HG03095 (cell line): ENCODE measurements around the gene CLEC3A.
"Not testable (repeated sequence)": the region's sequence is repeated elsewhere in the genome, so short reads cannot be mapped to it uniquely, and the experiment has no call there.

Experiments used
- ATAC-seq: cut with Tn5 transposase; IDR thresholded peaks from one replicate; pipeline ENCODE4 v1.9.1; 2021; ENCODE audit warnings: moderate library complexity; ENCODE audit not compliant: unreplicated experiment

Gene CLEC3A, protein sequence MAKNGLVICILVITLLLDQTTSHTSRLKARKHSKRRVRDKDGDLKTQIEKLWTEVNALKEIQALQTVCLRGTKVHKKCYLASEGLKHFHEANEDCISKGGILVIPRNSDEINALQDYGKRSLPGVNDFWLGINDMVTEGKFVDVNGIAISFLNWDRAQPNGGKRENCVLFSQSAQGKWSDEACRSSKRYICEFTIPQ

DNA sequence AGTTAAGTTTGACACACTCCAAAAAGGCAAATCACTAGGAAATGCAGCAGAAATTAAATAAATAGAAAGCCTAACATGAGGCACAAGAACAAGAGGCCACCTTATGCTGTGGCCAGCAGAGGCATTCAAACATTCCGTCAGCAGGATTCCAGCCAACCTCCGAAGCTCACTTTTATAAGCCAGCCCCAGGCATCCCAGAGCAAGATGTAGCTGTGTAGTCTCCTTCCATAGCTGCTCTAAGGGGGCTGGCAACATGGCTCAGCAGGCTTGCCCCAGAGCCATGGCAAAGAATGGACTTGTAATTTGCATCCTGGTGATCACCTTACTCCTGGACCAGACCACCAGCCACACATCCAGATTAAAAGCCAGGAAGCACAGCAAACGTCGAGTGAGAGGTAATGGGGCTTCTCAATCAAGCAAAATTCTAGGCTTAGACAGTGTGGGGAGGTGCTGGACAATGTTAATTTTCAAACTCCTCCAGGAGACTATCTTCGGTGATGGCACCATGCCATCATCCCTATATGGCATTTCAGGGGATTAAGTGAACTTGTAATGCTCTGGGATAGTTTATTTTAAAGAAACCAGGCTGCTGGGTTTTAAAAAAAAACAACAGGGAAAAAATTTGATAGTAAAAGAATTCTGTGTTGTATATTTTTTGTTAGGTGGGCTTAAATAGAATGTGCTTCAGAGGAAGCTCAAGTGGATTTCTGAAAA lies at the start of gene CLEC3A:
TSS of gene CLEC3A (plus strand) at position 202 of the 714 bp plus-strand sequence. CDS start at position 281, 79 bp downstream.
- no peak for ATAC-seq

DNA sequence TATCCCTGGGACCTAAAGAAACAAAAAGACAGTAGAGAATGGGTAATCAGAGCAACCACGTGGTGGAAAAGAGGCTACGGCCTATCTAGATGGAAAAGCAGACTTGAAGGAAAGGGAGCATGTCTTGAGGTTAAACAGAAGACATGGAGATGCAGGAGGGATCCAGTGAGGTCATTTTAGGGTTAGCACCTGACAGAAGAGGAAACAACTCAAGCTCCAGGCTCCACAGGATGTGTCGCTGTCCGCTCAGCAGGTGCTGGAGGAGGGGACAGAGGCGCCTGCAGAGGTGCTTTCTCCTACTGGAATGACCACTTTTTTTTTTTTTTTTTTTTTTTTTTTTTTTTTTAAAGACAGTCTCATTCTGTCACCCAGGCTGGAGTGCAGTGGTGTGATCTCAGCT lies 47.5 kb upstream of the CLEC3A start:
- ATAC-seq, result no peak

DNA sequence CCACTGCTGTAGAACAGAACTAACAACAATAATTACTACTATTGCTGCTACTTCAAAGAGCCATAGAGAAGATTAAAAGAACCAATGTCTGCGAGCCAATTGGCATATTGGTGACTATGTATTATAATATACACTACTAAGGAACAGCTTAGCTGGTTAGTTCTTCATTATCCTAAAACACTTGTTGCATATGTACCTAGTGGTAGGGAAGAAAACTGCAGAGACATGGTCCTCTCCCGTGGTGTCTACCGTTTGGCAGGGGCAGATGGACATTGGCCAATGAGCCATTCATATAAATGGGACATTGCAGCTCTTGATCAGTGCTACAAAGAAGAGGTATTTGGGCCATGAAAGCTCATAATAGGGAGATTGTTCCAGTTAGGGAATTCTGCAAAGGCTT lies 46.4 kb upstream of the CLEC3A start:
- no peak for ATAC-seq

DNA sequence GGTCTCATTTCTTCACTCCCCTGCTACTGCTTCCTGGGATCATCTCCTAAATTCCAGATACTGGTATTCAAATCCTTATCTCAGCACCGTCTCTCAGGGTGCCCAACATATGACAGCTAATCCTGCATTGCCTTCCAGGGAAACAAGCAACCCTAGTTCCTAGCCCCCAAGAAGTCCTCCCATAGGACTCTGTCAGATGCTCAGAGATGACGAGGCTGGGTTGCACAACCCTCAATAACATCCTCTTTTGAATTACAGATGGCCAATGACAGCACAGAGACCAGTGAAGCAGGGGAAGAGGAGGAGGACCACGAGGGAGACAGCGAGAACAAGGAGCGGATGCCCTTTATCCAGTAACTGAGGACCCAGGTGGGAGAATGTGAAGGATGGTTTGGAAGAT lies 45.0 kb upstream of the CLEC3A start:
- no peak for ATAC-seq

DNA sequence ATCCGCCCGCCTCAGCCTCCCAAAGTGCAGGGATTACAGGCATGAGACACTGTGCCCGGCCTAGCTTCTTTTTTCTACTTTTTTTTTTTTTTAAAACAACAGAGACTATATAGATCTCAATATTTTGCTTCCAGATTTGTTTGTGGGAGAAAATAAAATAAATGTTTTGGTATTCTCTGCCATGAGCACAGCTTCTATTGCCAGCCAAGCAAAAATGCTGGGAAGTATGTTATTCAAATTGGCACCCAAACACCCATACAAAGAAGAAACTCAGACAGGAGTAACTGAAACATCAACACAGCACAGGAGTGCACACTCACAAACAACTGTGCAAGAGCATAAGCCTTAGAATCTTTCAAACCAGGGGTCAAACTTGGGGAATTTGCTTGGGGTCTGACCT lies 37.2 kb upstream of the CLEC3A start:
- ATAC-seq, result no peak

DNA sequence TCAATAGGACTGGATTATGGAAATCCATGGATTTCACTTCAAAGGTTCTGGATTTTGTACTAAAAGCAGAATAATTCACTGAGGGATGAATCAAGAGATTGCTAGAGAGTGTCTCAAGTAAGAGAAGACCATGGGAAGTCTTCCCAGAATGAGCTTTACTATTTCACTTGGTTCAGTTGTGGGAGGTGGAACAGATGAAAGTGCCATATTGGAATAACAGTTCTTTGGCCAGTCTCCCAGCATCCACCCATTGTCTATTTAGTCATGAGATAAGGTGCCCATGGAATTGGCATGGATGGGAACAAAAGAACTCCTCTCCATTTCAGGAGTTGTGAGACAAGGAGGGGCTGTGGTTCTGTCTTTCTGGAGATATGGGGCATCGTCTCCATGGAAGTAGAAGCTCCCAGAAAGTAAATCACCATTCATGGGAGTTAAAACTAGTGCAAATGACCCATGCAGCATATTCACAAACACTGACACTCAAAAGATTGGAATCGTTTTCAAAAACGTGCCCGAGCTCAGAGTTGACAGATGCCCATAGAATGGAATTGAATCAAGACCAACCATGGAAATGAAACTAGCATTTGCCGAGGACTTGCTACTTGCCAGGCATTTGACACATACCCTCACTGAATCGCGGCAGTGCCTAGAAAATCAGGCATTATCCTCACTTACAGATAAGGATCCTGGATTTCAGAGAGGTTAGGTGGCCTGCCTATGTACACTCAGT lies 36.2 kb upstream of the CLEC3A start:
- no peak for ATAC-seq

DNA sequence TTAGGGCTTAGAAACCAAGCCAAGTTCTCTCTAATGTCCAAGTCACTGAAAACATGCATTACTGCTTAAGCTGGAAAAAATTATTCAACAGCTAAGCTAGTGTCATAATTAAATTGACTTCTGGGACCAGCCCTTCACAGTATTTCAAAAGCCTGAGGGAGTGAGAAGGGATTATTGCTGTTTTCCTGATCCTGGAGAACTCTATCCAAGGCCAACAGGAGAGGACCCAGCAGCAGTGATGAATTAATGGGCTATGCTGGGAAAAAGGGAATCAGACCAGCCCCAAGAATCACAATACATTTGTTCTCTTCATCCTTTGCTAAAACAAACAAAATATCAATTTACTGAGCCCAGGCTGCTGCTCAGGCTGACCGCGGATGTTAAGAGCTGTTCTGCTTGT lies 34.5 kb upstream of the CLEC3A start:
- ATAC-seq, result no peak

DNA sequence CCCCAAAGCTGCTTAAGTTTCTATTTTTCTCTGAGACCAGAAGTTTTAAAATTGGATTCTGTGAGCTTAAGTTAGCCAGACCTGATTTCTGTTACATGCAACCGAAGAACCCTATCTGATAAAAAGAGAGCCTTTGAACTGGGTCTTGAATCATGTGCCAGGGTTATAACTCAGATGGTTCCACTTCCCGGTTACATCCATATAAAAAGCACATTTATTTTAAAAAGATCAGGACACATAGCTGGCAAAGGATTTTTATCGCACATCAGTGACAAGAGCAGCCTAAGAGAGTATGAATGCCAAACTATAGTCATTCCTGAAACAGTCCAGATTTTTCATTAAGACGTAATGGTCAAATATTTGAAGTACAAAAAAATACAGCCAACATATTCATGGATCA lies 32.5 kb upstream of the CLEC3A start:
- no peak for ATAC-seq

DNA sequence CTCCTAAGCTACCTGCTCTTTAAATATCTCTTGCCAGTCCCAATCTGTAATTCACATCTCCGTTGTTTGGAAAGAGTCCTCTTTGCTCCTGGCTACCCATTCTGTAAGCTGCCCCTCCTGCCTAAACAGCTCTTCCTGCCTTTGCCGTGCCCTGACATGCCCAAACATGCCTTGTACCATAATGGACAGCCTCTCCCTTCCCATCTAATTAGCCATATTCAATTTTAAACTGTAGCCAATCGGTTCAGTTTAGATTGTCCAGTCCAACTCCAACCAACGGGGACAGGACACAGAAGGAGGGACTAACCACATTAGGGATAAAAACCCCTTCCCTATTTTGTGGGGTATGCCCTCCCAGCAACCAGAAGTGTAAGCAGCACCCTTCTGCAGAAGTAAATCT lies 30.6 kb upstream of the CLEC3A start:
- ATAC-seq, result no peak

DNA sequence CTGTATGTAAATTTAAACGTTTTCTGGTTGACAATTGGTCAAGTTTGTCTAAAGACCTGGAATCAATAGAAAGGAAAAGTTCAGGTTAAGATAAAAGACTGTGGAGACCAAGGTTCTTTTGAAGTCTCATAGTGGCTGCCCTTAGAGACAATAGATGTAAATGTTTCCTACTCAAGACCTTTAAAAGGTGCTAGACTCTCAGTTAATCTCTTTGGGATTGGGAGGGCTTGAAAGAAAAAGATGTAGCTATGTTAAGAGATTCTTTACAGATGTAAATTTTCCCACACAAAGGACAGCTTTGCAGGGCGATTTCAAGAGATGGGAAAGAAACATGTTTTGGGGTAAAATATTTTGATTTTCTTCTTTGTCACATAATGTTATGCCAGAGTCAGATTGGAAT lies 30.0 kb upstream of the CLEC3A start:
- not testable (repeated sequence) for ATAC-seq

DNA sequence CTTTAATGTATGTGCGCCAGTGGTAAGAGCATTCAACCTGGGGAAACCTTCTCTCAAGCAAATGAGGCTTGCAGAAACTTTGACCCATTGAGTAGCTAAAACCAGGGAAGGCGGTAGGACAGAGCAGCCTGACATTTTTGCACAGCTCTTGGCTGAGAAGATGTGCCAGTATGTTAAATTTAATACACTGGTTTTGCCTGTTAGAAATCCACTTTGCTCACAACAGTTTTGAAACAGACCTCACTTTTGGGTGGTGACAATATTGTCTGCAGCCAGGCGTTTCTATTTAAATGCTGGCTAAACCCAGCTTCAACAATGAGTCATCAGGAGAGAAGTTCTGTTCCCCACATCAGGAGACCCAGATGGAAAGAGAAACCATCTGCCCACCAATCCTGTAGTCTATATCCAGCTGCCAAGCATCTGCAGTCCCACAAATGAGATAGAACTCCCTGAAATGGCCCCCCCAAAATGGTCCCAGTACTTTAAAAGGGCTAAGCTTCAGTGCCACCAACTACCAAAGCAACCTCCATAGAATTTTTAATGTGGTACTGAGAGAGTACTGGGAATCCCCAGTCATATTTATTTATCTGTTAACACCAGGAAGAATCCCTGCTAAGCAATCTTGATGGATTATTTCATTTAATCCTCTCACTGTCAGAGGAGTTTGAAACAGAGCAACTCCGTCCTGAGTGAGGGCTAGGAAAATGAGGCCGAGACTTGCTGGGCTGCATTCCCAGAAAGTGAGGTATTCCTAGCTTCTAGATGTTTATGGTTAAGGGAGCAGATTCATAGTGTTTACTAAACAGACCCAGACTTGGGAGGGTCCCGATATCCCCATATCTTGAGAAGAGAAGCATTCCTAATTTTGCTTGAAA lies 29.0 kb upstream of the CLEC3A start:
- no peak for ATAC-seq

DNA sequence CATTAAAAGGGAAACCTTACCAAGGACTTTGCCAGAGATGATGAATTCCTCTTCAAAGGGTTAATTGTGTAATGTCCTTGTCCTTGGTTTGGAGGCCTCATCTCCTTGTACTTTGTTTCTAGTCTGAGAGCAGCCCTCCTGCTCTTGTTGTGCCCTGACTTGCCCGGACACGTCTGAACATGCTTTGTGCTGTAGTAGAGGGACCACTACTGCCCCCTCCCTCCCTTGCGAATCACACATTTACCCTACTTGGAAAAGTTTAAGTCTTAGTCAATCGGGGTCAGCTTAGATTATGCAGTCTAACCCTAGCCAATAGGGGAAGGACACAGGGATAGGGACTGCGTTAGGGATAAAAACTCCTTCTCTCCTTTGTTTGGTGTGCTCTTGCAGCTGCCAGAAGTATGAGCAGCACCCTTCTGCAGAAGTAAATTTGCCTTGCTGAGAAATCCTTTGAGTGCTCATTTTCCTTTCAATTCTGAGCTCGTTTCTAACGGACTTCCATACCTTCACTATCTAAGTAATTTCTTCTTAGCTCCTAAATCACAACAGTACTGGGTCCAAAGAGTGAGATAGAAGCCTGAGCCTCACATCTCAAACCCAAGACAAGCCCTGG lies 26.4 kb upstream of the CLEC3A start:
- ATAC-seq, result no peak

DNA sequence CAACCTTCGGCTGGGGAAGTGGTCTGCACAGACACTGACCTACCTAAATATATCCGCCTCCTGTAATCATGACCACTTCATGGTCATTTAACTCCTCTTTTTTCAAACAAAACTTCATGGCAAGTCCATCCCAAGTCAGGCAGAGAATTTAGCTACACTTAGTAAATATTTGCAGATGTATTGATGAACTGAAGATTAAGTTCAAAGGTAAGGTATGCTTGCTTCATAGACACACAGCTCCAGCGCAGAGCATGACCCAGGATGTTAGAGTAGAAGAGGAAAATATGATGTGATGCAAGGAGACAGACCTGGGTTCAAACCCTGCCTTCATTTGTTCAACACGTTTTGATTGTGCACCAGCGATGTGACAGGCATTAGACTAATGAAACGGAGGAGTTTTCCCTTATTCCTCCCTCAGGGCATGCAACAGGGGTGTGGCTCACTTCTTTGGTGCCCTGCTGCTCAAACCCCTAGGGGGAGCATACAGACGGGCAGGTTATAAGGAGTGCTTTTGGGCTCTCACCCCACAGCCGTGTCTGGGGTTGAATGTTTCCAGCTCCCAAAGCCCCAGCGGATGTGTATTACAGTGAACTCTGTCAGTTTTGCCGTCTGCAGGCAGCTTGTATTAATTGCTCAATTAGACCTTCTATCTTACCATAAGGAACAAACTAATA lies 23.9 kb upstream of the CLEC3A start:
- no peak for ATAC-seq

DNA sequence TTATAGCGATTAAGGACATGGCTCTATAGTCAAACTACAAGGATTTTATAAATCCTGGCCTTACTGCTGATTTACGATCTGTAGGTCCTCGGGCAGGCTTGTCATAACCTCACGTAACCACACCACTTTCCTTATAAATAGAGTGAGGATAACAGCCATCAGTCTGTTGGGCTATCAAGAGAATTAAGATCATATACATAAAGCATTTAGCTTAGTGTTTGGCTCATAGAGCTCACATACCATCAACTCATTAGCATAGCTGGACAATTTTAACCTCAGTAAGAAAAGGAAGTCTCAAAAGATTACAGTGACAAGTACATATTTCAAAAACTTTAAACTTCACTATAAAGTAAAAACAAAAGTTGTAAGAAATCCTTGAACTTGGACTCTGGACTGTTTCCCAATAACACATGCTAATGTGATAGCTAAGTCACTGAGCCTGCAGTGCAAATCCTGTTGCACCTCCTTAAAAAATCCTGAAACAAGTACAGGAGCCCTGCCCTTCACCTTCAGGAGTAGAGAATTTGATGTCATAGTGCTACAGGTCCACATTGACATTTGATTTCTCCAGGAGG lies 20.8 kb upstream of the CLEC3A start:
- no peak for ATAC-seq

DNA sequence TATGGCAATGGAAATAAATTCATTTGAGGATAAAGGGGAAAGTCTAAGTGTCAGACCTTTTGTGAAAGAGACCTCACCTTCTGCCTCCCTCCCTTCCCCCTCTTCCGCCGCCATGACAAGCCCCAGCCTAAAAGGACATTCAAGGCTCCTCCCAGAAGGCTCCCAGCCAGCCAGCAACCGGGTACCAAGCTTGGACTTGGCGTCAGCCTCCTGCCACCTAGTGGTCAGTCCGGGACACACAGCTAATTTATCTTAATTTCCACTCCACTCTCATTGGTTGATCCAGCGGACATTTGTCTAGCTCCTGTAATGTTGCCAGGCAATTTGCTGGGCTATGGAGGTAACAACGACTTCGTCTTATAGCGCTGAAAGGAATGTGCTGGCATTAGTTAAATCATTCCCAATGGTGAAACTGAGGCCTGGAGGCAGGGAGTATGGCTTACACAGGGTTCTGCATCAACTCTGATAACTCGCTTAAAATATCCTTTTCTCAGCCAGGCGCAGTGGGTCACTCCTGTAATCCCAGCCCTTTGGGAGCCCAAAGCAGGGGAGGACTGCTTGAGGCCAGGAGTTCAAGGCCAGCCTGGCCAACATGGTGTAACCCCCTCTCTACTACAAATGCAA lies 19.3 kb upstream of the CLEC3A start:
- peak; percentile 99 for ATAC-seq

DNA sequence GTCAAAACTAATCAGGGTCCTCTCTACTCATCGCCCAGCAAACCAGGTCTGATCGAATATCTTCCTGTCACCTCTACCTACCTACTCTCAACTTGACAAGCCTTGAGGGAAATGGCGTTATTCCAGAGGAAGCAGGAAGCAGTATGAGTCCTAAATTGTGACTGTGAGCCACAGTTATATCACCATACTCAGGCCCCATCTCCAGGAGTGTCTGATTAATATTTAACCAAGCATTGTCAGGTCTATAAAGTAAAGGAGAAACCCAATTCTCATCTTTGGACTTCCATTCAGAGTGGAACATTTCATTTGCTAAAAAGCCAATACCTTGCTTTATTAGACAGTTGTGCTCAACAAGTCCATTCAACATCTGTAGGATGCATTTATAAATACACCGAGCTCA lies 17.8 kb upstream of the CLEC3A start:
- ATAC-seq, result no peak

DNA sequence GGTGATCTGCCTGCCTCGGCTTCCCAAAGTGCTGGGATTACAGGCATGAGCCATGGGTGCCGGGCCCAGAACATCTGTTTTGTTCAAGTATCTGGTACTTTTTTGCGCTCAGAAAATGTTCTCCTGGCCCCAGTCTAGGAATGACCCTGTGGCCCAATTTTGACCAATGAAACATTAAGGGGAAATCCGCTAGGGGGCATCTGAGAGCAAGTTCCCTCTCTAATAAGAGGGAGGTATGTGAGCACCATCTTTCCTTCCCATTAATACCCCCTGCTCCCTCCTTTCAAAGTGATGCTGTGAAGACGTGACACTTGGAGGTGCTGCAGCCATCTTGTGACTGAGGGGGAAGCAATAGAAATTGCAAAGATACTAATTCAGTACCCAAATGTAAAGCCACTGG lies 16.5 kb upstream of the CLEC3A start:
- ATAC-seq, result no peak

DNA sequence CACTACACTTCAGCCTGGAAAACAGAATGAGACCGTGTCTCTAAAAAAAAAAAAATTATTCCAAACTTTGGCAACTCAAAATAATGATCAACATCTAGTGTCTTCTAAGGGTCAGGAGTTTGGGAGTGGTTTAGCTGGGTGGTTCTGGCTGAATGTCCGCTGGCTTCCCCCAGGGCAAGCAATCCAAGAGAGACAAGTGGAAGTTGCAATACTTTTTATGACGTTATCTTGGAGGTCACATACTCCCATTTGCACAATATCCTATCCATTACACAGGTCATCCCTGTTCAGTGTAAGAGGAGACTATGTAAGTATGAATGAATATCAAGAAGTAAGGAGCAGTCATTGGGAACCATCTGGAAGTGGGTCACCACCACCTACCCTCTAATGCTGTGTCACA lies 15.2 kb upstream of the CLEC3A start:
- ATAC-seq, result no peak

DNA sequence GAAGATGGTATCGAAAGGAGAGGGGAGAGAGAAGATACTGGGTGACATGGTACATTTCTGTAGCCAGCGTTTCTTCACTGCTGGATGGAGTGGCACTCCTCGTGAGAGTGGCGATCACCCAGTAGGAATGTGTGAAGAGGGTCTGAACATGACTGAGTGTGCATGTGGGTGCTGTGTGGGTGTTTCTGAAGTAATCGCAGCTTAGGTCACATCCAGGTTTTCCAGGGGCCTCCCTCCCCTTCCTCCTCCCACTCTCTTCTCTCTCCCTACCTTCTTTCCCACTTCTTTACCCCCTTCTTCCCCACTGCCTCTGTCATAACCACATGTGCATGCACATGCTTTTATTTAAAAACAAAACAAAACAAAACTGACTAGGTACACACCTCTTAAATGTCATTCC lies 1.8 kb downstream of the CLEC3A start:
- ATAC-seq, result no peak

DNA sequence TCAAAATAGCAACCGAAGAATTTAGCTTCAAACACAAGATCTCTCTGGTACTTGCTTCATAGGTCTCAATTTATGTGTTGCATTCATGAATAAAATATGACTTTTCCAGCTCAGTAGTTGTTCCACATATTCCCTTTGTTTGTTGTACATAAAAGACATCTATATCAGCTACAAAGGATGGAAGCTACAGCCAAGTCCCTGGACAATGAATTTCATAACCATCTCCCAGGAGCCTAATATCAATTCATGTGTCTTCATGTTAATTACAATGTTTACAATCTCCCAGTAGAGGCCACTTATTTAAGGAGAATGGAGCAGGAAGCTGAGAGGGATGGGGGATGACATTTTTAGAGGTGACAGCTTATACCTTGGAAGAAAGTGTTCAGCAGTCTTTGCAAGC lies 3.3 kb downstream of the CLEC3A start:
- ATAC-seq, result no peak
